ENCODE data around the gene ALK.

- TF ChIP-seq, protein P1, sequence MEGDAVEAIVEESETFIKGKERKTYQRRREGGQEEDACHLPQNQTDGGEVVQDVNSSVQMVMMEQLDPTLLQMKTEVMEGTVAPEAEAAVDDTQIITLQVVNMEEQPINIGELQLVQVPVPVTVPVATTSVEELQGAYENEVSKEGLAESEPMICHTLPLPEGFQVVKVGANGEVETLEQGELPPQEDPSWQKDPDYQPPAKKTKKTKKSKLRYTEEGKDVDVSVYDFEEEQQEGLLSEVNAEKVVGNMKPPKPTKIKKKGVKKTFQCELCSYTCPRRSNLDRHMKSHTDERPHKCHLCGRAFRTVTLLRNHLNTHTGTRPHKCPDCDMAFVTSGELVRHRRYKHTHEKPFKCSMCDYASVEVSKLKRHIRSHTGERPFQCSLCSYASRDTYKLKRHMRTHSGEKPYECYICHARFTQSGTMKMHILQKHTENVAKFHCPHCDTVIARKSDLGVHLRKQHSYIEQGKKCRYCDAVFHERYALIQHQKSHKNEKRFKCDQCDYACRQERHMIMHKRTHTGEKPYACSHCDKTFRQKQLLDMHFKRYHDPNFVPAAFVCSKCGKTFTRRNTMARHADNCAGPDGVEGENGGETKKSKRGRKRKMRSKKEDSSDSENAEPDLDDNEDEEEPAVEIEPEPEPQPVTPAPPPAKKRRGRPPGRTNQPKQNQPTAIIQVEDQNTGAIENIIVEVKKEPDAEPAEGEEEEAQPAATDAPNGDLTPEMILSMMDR (conservative IDR thresholded peaks at IDR 0.05): no peak
- no peak for TF ChIP-seq ZFX (IDR thresholded peaks at IDR 0.05)
These were observed 101.8 kb downstream of the ALK start for GRCh38 chr2:29819570-29819969.
